IPS-NIHi7 (cell line): Measurements from ENCODE around the gene SGF29.
"Not testable (repeated sequence)": the region's sequence is repeated elsewhere in the genome, so short reads cannot be mapped to it uniquely, and the experiment has no call there.

Experiments
- DNase-seq: peaks from one replicate; pipeline ENCODE4 v3.0.0; 2012; ENCODE audit warnings: mixed read lengths; ENCODE audit errors: extremely low spot score

SGF29 gene

DNA sequence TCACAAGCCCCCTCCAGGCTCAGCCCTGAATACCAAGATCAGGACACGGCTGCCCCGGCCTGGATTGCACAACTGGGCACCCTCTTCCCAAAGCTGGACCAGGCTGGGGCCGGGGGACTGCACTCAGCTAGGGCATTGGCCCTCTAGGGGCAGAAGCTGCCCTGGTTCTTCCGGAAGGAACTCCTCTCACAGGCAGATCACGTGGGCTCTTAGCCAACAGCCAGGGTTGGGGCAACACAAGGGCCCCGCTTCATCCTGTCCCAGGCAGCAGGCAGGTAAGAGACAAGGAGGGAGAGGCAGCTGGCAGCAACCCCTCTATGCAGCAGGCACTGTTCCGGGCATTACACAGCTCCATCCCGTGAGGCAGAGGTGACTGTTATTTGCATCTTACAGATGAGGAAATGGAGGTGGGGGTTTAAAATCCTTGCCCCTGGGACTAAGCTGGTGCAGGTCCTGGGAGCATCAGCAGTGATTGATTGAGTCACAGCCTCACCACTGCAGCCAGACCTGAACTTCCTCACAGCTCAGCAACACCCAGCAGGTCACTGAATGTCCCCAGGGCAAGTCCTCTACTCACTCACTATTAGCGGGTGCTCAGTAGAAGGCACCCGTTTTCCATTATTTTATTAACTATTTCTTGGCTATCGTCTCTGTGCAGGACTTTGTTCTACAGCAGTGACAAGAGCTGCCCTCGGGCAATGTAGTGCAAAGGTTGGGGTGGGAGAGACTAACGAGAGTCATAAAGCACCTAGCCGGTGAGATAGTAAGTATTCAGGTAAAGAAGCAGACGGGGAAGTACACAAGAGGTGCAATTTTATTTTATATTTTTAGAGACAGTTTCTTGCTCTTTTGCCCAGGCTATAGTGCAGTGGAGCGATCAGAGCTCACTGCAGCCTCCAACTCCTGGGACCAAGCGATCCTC, 58.9 kb downstream of the SGF29 start:
- DNase-seq, result not testable (repeated sequence)

DNA sequence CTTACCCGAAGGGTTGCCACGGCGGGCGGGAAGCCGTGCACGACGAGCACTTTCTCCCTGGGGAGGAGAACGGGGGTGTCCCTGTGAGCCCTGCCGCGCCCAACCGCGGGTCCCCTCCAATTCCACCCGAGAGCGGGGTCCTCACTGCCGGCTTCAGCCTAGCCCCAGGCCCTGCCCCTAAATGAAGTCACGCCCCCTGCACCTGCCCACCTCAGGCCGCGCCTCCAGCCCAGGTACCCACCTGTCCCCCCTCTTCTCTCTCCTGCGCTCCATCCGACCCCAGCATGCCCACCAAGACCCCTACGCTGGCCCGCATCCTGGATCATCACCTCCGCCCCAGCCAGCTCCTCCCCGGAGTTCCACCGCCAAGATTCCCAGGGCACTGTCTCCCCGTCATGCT, 60.2 kb downstream of the SGF29 start:
- DNase-seq, result not testable (repeated sequence)

DNA sequence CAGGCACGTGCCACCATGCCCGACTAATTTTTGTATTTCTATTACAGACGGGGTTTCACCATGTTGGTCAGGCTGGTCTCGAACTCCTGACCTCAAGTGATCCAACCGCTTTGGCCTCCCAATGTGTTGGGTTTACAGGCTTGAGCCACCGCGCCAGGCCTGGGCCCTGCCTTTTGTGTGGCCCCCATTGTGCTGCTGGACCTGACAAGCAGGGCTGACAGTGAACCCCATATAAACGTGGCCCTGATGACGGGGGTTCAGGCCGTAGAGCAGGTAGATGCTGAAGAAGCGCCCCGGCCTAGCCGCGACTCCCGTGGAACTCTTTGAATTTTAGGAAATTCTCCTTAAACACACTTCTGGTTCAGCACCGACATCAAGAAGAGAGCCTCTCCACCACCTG, 60.8 kb downstream of the SGF29 start:
- not testable (repeated sequence) for DNase-seq

- not testable (repeated sequence) for DNase-seq
Observed at GRCh38 chr16:28615486-28616223, 61.9 kb downstream of the SGF29 start.

DNA sequence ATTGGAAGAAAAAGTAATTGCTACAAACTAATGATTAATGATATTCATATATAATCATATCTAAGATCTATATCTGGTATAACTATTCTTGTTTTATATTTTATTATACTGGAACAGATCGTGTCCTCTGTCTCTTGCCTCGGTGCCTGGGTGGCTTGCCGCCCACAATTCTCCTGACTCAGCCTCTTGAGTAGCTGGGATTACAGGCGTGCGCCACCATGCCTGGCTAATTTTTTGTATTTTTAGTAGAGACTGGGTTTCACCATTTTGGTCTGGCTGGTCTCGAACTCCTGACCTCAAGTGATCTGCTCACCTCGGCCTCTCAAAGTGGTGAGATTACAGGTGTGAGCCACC, 62.5 kb downstream of the SGF29 start:
- DNase-seq, result not testable (repeated sequence)

- no peak for DNase-seq
Observed at GRCh38 chr16:28616636-28617035, 62.9 kb downstream of the SGF29 start.

DNA sequence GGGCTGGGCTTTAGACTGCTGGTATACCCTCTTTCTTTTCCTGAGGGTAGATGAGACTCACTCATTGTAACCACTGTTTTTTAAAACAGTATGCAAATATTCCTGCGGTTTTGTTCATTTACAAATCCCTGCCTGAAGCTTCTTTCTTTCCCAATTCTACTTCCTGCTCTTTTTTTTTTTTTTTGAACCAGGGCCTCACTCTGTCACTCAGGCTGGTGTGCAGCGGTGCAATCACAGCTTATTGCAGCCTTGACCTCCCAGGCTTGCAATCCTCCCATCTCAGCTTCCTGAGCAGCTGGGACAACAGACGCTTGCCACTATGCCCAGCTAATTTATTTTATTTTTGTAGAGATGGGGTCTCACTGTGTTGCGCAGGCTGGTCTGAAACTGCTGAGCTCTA, 64.2 kb downstream of the SGF29 start:
- no peak for DNase-seq

DNA sequence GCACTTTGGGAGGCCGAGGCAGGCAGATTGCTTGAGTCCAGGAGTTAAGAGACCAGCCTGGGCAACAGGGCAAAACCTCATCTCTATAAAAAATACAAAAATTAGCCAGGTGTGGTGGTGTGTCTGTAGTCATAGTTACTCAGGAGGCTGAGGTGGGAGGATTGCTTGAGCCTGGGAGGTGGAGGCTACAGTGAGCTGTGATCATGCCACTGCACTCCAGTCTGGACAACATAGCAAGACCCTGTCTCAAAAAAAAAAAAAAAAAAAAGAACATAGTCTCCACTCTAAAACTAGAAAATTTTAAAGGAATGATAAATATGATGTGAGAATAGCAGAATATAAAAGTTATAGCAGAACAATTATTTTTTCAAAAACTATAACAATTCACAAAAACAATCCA, 66.6 kb downstream of the SGF29 start:
- DNase-seq, result not testable (repeated sequence)

DNA sequence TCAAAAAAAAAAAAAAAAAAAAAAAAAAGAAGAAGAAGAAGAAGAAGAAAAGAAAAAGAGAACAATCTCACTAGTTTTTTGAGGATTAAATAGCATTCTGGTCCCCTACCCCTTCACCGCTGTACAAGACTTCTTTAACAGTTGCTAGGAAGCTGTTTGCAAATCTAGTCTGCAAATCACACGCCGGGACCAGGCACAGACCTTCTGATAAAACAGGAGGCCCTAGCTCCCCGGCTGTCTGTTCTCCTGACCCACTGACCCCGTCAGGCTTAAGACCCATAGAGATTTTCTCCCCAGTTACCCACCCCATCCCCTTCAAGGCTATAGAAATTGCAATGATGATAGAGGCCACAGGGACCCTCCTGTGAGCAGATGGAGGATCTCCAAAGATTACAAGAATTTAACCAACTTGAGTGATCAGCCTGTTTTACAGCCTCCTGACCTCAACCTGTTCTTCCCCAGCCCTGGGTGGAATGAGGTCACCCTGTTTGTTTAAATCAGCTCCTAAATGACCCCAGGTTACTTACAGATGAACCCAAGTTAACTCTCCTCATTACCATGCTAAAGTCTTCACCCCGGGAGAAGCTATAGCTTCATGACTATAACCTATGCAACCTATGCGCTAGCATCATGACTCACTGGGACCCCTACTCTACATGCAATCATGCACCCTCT, 67.9 kb downstream of the SGF29 start:
- no peak for DNase-seq

DNA sequence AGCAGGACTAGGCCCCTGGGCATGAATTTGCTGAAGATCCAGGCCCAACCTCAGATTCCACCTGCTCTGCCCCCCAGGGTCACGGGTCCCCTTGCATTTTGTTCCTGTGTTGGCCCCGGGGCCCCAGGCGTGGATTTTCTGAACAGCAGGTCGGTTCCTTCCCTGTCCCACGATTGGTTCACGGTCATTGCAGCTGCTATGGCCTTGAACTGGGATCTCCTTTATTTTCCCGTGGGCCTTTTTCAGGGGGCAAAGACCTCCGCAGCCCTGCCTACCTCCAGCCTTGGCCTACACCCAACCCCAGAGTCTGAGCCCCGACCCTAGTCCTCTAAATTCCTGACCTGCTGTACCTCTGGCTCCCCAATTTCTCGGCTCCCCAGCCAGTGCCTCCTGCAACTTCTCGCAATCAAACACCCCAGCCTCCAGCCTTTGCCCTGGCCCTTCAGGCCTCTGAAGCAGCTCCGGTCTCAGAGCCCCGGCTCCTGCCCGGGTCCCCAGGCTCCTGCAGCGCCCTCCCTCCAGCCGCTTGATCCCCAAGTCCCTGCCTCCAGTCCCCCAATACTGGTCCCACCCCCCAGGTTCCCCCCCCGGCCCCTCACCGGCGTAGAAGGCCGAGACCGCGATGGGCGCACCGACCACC, 68.9 kb downstream of the SGF29 start:
- not testable (repeated sequence) for DNase-seq

GRCh38 chr16:28623172-28623711, 69.5 kb downstream of the SGF29 start:
- no peak for DNase-seq

- not testable (repeated sequence) for DNase-seq
Observed at GRCh38 chr16:28630905-28631304, 77.2 kb downstream of the SGF29 start.

- DNase-seq, result not testable (repeated sequence)
Observed at GRCh38 chr16:28636093-28636823, 82.5 kb downstream of the SGF29 start.

GRCh38 chr16:28637765-28638164, 84.0 kb downstream of the SGF29 start, which contains the start of gene NPIPB8:
NPIPB8 (plus strand) TSS chr16:28638065; CDS start chr16:28638361, 296 bp downstream.
- DNase-seq, result not testable (repeated sequence)

DNA sequence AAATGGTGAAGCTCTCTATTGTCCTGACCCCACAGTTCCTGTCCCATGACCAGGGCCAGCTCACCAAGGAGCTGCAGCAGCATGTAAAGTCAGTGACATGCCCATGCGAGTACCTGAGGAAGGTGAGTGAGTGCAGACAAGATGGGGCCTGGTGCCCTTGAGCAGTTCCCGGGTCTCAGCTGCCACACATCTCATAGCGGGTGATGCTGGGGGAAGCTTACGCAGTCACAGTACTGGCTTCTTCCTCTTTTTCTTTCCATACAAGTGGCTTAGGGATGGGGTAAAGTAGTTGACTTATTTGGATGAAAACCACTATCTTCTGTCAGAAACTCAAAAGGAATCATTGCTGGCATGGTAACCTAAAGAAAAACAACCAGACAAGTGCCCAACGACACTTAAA, 84.6 kb downstream of the SGF29 start:
- DNase-seq, result not testable (repeated sequence)

DNA sequence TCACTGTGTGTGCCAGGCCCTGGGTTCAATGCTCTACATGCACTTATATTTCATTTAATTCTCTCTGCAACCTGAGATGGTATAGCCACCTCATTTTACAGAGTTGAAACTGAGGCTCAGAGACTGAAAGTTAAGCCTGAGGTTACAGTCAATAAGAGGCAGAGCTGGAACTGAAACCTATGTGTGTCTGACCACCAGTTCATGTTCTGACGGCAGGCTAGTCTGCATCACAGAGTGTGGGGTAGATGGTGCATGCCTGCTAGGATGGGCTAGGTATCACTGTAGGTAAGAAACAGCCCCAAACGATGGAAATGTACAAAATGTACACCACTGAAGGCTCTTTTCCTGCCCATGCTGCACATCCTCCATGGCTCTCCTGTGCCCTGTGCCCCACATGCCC, 86.2 kb downstream of the SGF29 start:
- DNase-seq, result not testable (repeated sequence)
